Measurements from ENCODE around the gene RCBTB2.

The RCBTB2 gene

DNA sequence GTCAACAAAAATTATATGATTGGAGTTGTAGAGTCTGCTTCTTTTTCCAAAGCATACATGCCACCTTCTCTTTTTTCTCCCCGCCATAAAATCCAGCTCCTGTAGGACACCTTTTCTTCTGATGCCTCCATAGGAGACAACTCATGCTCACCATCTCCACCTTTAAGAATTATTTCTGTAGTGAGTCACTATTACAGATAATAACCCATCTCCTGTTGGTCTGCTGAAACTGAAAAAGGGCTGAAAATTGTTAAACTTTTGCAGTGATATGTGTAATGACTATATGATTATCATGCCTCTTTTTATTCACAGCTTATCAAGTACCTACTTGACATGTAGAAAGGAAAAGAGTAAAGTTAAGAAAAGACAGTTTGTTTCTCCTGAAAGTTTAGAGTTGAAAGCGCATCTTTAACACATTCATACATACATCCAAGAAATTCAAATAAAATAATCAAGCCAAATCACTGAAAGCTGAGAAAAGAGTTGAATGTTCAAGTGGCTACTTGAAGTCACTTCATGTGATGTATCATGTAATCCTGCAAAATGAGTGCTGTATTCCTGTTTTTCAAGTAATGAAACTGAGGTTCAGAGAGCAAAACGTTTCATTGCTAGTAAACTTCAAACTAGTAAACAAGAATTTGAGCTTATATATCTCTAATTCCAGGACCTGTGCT lies 84.5 kb downstream of the RCBTB2 start:
- no peak for DNase-seq (ENCODE audit: low read depth)

DNA sequence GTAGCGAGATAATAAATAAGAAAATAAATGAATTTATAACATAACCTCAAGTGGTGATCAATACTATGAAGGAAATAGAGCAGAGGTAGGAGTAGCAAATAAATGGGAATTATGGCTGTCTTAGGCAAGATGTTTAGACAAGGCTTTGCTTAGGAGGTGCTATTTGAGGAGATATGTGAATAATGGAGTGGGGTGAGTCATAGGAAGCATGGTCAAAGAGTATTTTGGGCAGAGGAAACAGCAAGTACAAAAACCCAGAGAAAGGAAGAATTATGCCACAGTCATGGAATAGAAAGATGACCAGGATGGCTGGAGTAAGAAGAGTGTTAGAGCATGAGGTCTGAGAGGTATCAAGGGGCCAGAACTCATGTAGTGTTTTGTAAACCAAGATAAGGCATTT lies 86.4 kb downstream of the RCBTB2 start:
- DNase-seq (ENCODE audit: low read depth), result peak; percentile 57

DNA sequence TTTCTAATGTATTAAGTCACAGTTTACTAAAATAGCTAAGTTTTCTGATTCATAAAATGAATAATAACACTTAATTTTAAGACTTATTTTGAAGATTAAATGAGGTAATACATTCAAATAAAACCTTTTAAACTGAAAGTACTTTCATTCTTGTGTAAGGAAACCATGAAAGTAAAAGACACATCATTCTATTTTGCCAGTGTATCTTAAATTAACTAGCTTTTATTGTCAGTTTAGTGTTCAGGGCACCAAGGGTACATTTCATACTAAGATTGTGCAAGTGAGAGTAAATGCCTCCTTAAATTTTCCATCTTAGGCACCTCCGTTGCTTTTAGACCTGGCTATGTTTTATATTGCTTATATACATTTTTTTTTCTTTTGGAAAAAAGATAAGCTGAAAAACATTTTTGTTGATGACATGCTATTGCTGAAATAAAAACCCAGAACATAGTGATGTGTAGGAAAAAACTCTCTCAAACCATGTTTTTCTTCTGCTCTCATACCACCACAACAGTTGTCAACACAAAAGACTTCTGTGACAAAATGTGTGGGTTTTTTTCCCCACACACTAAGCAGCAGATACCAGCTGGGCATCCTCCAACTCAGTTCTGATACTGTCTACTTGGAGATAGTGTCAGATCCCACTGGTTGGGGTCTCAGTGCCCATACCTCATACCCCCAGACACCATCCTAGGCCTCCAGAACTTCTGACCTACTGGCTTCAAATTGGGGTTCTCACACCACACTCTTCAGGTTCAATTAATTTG lies 89.3 kb downstream of the RCBTB2 start:
- no peak for DNase-seq (ENCODE audit: low read depth)
